SU-DHL-6 (cell line): ENCODE measurements around the gene CETP.

ENCODE experiments used
- EZH2phosphoT487 ChIP-seq: fragments of 200-600 bp; sonication (generic), shearing (Covaris generic); conservative IDR thresholded peaks from 2 replicates; pipeline ENCODE4 v1.6.1; 2018; ENCODE audit warnings: mild to moderate bottlenecking, antibody characterized with exemption, low read length, moderate library complexity, mixed read lengths
- TF ChIP-seq, protein P1 (sequence below): fragments of 200-600 bp; sonication (generic); IDR thresholded peaks from one replicate; pipeline ENCODE4 v1.5.1; 2017; ENCODE audit warnings: antibody characterized with exemption, mild to moderate bottlenecking, low read length, moderate library complexity; ENCODE audit not compliant: insufficient read depth, poor library complexity, severe bottlenecking

DNA sequence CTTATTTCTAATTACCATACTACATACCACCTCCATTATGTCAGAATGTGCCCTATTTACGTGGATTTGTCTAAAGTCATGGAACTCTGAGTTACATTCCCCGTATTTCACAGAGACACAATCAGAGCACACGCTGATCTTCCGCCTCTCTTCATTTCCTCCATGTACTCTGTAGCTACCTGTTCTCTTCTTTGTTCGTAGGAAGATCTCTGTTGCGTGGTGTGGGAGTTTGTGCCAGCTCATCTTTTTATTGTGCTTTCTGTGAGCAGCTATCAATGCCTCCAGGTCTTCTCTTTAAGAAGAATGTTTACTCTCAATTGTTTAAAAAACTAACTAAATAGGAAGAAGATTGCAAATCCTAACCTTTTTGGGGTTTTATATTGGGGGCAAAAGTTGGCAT, 54.6 kb downstream of the CETP start:
- TF ChIP-seq, protein P1, sequence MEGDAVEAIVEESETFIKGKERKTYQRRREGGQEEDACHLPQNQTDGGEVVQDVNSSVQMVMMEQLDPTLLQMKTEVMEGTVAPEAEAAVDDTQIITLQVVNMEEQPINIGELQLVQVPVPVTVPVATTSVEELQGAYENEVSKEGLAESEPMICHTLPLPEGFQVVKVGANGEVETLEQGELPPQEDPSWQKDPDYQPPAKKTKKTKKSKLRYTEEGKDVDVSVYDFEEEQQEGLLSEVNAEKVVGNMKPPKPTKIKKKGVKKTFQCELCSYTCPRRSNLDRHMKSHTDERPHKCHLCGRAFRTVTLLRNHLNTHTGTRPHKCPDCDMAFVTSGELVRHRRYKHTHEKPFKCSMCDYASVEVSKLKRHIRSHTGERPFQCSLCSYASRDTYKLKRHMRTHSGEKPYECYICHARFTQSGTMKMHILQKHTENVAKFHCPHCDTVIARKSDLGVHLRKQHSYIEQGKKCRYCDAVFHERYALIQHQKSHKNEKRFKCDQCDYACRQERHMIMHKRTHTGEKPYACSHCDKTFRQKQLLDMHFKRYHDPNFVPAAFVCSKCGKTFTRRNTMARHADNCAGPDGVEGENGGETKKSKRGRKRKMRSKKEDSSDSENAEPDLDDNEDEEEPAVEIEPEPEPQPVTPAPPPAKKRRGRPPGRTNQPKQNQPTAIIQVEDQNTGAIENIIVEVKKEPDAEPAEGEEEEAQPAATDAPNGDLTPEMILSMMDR, result no peak
- TF ChIP-seq EZH2phosphoT487, result no peak
